Panc1 (cell line): ENCODE data around the gene ARAF.

Experiments used
- CTCF ChIP-seq: fragments of 450-650 bp; IDR thresholded peaks from 2 replicates; pipeline ENCODE4 v1.5.1; 2017; ENCODE audit warnings: mild to moderate bottlenecking
- POLR2AphosphoS5 ChIP-seq: IDR thresholded peaks from 2 replicates; pipeline ENCODE4 v1.6.1; 2012; ENCODE audit warnings: mild to moderate bottlenecking, low read depth, low read length, moderate library complexity
- REST ChIP-seq, 2 experiments: IDR thresholded peaks; 2 replicates each; pipeline ENCODE4 v1.6.1; 2011 to 2012; ENCODE audit warnings: low read depth in 2 of 2, control low read depth in 1 of 2, low read length in 1 of 2, mild to moderate bottlenecking in 1 of 2, moderate library complexity in 1 of 2; ENCODE audit not compliant: insufficient read depth in 1 of 2
- SIN3A ChIP-seq: IDR thresholded peaks from 2 replicates; pipeline ENCODE4 v1.6.1; 2012; ENCODE audit warnings: low read depth, mild to moderate bottlenecking, low read length, moderate library complexity, borderline replicate concordance; ENCODE audit not compliant: insufficient read depth
- TCF7L2 ChIP-seq: IDR thresholded peaks from 2 replicates; pipeline ENCODE4 v1.6.1; 2011; ENCODE audit warnings: mild to moderate bottlenecking, low read depth, low read length, inconsistent platforms

DNA sequence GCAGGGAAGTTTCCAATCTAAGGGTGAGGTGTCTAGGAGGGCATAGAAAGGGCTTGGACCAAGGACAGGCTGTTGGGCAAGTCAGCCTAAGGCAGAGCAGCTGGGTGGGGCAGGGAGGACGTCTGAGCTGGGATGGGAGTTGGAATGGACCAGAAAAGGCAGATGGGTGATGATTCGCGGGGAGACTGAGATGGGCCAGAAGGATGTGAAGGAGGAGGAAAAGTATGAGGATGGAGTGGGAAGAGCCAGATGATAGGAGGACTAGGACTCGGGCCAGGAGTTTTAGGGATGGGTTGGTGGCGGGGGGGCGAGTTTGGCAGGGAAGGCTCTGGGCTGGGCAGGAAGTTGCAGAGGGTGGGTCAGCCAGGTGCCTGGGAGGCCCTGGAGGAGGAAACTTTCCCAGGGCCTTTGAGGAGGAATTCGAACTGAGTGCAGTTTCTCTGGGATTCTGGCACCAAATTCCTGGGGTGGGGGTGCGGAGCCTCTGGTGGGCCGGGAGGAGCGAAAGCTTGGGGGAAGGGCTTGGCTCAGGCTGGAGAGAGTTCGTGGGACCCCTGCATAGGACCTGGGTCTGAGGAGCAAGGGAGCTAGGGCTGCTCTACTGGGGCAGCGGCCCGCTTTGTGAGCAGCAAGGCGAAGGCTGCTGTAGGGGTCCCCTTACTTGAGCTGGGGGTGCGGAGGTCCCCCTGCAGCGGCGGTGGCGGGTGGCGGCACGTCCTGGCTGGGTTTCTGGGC lies 12.5 kb downstream of the ARAF start:
- TF ChIP-seq CTCF (no peak), POLR2AphosphoS5 (no peak; the same call in 1 of the 2 replicates), SIN3A (no peak), REST (IDR thresholded peaks at IDR 0.05; ENCODE audit: insufficient read depth in 1 of 2, low read depth in 2 of 2, low read length in 1 of 2) (no peak), TCF7L2 (no peak)
